CD4-positive, alpha-beta T cell treated with Interleukin-6 at 100 ng/mL for 8 hours (primary cell): ENCODE data around the gene CSF1R.

Experiments
- DNase-seq: peaks from one replicate; pipeline ENCODE4 v3.0.0-alpha.2; 2020; ENCODE audit warnings: mixed read lengths, low spot score

CSF1R gene

DNA sequence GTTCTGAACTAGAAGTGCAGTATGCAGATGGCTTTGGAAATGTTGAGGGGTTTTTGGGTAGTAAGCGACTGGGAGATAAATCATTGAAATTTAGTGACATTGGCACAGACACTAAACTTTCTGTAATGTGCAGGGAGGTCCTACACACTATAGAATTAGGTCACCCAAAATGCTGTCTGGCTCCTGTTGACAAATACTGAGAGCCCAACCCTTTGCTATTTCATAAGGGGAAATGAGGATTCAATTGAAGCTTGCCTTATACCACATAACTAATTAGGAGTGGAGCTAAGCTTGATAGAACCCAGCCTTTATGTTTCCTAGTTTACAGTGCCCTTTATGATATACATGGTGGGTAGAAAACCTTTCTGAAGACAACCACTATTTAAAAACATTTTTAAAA is 63.2 kb downstream of the CSF1R start:
- no peak for DNase-seq

DNA sequence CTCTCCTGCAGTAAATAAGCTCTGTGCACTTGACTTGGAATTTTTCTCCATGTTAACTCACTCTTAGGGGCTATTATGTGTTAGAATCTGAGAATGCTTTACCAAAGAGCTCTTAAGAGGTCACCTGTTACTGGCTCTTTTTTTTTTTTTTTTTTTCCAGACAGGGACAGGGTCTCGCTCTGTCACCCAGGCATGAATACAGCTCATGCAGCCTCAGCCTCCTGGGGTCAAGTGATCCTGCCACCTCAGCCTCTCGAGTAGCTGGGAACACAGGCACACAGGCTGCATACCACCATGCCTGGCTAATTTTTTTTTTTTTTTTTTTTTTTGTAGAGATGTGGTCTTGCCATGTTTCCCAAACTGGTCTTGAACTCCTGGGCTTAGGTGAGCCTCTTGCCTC is 63.7 kb downstream of the CSF1R start:
- DNase-seq = no peak

- no peak for DNase-seq
Measured at GRCh38 chr5:150022158-150022531, 64.2 kb downstream of the CSF1R start.

GRCh38 chr5:150021491-150022157 is 64.7 kb downstream of the CSF1R start:
- DNase-seq = no peak

GRCh38 chr5:150020249-150020648 is 66.1 kb downstream of the CSF1R start:
- no peak for DNase-seq

DNA sequence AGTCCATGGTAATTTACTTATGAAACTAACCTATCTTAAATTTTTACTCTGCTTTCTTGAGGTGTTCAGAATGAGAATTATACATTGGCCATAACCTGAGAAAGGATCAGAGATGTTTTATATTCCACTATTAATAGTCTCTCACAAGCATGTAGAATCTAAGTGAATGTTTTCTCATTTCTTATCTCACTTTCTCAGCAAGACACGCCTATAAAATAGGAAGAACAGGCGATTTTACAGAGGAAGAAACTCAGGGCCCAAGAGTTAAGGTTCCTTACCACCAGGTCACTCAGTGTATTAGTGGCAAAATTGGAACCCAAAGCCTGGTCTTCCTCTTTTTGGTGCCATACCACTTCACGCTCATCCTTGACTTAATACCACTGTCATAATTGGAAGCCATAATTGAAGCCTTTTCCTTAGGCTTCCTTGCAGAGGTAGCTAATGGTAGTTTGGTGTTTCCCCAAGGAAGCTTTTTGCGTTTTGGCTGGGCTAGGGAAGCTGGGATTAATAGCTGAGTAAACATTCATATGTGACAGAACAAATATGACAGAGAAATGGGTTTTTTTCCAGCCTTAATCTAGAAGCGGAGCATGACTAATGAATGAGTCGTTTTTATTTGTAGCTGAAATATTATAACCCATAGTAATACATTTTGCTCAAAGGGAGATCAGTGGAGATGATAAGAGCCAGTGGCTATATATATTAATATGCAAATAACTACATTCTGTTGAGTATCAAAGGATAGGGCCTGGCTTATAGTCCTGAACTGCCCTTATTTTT is 68.9 kb downstream of the CSF1R start:
- DNase-seq = no peak

GRCh38 chr5:150016537-150016936 is 69.8 kb downstream of the CSF1R start:
- DNase-seq = no peak

GRCh38 chr5:150015415-150015814 is 70.9 kb downstream of the CSF1R start:
- no peak for DNase-seq

DNA sequence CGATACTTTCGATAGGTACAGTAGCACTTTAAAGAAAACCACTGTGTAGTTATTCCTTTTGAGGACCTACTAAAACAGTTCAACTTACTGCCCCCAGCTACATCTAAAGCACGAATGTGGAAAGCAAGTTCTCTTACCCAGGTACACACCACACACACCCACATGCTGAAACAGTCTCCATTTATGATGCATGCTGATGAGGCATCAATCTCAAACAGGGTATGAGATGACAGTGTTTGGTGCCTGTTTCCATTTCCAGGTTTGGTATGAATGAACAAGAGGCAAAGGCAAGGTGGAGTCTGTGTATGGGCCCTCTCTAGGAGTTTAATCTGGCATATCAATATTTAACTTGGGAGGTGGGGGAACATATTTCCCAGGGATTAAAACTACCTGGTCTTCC is 71.9 kb downstream of the CSF1R start:
- DNase-seq = no peak

DNA sequence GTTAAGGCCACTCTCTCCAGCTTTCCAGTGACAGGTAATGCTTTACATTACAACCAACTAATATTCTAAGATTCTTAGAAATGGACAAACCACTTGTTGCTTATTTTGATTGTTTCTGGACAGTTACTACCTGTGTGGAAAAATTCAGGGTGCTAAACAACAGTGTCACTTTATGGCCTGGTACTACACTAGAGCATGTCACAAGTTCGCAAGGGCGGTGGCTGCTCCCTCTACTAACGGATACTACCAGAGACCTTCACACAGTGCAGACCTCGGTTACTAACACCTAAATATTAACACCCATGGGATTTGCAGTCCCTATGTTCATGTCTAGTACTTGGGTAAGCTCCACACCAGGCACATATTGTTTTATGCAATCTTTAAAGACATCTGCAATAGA is 72.4 kb downstream of the CSF1R start:
- DNase-seq = no peak

DNA sequence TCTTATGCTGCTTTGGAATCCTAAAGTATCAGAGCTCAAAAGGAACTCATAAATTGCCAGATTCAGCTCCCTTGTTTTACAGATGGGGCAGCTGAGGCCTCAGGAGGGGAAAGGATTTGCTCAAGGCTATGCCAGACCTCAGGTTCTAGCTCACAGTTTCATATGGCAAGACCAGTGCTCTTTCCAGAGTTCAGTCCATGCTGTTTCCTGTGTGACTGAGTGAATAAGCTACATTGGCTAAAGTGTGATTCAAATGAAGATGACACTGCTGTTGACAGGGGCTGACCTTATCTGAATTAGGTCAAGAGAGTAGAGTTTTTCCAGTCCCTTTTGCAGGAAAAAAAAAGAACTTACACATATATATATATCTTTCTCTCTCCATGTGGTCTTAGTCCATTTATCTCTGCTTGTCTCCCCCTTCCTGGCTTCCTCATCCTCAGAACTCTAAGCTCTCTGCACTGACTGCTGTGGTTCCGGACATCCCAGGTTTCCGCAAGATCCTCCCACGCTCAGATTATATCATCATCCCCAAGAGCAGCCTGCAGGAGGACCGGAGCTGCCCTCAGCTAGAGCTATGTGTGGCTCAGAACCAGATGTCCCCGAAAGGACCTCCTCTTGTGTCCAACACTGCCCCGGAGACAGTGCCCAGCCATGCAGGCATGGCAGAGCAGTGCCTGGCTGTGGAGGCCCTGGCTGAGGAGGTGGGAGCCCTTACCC is 76.5 kb downstream of the CSF1R start:
- no peak for DNase-seq

DNA sequence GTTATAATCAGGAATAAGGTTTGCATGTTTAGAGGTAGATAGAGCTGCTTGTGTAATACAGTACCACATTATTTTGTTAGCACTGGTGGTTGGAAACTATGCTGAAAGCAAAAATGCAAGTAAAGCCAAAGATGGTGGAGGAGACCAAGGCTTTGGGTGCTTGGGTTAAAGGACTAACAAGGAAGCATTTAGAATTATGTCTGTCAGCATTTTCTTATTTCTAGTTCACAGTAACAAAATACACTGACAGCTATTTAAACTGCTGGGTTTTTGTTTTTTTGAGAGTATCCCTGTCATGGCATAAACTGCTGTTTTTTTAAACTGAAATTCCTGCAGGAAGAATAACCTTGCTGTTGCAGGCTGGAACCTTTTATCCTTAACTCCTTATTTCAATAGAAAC is 79.3 kb downstream of the CSF1R start:
- no peak for DNase-seq

GRCh38 chr5:150006318-150006717 is 80.0 kb downstream of the CSF1R start:
- no peak for DNase-seq
